Epithelial cell of esophagus (primary cell): ENCODE measurements around the gene TMEM30B.
A peak's percentile ranks its signal among the peaks of the same experiment; 100 is the strongest.

Source experiments
- DNase-seq: peaks from one replicate; pipeline ENCODE4 v3.0.0; 2010; ENCODE audit warnings: low read depth
- H3K4me3 ChIP-seq: 2 replicates; pipeline ENCODE4 v1.5.1; 2011; ENCODE audit warnings: mild to moderate bottlenecking, low read length, control low read depth
- CTCF ChIP-seq: IDR thresholded peaks from 2 replicates; pipeline ENCODE4 v1.5.1; 2011; ENCODE audit warnings: low read depth, mild to moderate bottlenecking, low read length, control low read depth, inconsistent platforms; ENCODE audit not compliant: insufficient read depth; ENCODE audit errors: missing control alignments

The TMEM30B gene

GRCh38 chr14:61279082-61279481 is 2.1 kb downstream of the TMEM30B start:
- peak; percentile 20 for DNase-seq
- H3K4me3 ChIP-seq = peak overlapping the region; percentile 73
- TF ChIP-seq CTCF = no peak

GRCh38 chr14:61277784-61278183 is 3.4 kb downstream of the TMEM30B start:
- TF ChIP-seq CTCF = no peak
- peak overlapping the region; percentile 73 for H3K4me3 ChIP-seq
- DNase-seq = no peak

DNA sequence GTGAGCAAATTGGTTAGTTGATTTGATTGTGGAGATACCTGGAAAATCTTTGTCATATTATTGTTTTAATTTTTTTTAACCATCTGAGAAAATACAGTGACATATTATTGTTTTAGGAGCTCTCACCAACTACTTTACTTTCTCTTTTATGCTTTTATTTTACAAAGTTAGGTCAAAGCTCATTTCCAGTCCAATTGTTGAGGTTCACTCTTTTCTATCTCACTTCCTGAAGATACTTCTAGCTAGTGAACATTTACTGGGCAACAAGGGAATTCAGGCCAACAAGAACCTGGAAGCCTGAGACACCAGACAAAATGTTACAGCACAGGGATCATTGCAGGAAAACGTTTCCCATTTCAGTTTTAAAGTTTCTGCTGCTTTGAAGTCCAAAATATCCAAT is 3.9 kb downstream of the TMEM30B start:
- no peak for TF ChIP-seq CTCF
- no peak for DNase-seq
- no peak overlapping the region for H3K4me3 ChIP-seq

GRCh38 chr14:61271552-61271951 is 9.6 kb downstream of the TMEM30B start:
- no peak overlapping the region for H3K4me3 ChIP-seq
- TF ChIP-seq CTCF = no peak
- no peak for DNase-seq

DNA sequence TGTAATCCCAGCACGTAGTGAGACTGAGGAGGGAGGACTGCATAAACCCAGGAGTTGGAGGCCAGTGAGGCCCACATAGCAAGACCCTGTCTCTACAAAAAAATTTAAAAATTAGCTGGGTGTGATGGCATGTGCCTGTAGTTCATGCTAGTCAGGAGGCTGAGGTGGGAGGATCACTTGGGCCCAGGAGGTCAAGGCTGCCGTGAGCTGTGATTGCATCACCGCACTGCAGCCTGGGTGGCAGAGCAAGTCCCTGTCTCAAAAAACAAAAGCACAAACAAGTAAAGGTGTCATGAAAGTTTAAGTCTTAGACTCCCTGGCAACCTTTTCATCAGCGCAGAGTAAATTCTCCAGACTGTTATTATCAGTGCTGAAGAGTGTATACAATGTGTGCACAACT is 10.4 kb downstream of the TMEM30B start:
- TF ChIP-seq CTCF = no peak
- no peak for DNase-seq
- H3K4me3 ChIP-seq = no peak overlapping the region

GRCh38 chr14:61269321-61270083 is 11.6 kb downstream of the TMEM30B start:
- peak overlapping the region; percentile 43 for H3K4me3 ChIP-seq

More at GRCh38 chr14:61269321-61270083, 11.6 kb downstream of the TMEM30B start:
- TF ChIP-seq CTCF = peak; percentile 74
- DNase-seq = peak; percentile 80
